UCSD-AML1 (cell line): ENCODE data around the gene TRPM2.

Experiments
- DNase-seq: peaks from one replicate; lab custom pipeline; 2025; ENCODE audit not compliant: unreplicated experiment; lab: John Stamatoyannopoulos, UW

Gene TRPM2

GRCh38 chr21:44321846-44322450 lies 31.5 kb upstream of the TRPM2 start:
- no peak for DNase-seq

- DNase-seq, result no peak
Observed at GRCh38 chr21:44322621-44323325, 30.6 kb upstream of the TRPM2 start.

GRCh38 chr21:44323591-44323990 lies 29.8 kb upstream of the TRPM2 start:
- no peak for DNase-seq

- no peak for DNase-seq
Observed at GRCh38 chr21:44324106-44324853, 29.1 kb upstream of the TRPM2 start.

DNA sequence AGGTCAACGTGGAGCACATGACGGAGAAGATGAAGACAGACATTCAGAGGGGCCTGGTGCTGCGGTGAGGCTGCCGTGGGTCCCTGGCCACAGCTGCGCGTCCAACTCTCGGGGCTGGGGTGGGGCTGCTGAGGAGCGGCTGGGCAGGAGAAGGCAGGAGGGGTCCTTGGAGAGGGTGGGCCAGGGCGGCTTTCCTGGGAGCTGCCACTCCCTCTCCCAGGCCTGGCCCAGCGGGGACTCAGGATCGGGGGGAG lies 28.6 kb upstream of the TRPM2 start:
- no peak for DNase-seq

- DNase-seq, result no peak
Observed at GRCh38 chr21:44325386-44326271, 27.8 kb upstream of the TRPM2 start.

GRCh38 chr21:44326272-44326647 lies 27.2 kb upstream of the TRPM2 start:
- no peak for DNase-seq

DNA sequence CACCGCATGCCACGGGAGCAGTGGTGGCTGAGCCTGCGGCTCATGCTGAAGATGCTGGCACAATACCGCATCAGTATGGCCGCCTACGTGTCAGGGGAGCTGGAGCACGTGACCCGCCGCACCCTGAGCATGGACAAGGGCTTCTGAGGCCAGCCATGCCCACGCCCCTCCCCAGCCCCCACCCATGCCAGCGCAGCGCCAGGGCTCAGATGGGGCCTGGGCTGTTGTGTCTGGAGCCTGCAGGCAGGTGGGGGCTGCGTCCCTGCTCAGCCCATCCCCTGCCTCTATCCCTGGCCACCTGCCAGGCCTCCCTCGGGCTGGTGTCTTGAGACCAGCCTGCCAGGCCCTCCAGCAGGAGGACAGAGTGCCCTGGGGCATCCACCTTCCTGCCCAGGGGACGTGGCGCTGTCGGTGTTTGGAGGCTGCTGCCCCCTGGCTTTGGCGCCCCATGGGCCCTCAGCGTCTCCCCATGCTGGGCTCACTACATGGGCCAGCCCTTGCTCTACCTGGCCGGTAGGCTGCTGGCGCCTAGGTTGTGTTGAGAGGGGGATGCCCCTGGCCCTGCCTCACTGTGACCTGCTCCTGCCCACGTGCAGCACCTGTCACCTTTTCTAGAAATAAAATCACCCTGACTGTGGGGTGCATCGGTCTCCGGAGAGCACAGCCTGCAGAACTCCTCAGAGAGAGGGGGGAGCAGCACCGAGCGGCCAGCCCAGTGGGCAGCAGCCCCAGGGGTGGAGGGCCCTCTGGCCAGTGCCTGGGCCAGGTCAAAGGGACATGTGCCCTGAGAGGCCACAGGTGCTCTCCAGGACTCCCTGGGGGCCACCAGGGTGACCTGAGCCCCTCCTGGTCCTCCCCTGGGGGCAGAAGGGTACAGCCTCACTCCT lies 26.5 kb upstream of the TRPM2 start:
- DNase-seq, result no peak

- no peak for DNase-seq
Observed at GRCh38 chr21:44327603-44327974, 25.8 kb upstream of the TRPM2 start.

DNA sequence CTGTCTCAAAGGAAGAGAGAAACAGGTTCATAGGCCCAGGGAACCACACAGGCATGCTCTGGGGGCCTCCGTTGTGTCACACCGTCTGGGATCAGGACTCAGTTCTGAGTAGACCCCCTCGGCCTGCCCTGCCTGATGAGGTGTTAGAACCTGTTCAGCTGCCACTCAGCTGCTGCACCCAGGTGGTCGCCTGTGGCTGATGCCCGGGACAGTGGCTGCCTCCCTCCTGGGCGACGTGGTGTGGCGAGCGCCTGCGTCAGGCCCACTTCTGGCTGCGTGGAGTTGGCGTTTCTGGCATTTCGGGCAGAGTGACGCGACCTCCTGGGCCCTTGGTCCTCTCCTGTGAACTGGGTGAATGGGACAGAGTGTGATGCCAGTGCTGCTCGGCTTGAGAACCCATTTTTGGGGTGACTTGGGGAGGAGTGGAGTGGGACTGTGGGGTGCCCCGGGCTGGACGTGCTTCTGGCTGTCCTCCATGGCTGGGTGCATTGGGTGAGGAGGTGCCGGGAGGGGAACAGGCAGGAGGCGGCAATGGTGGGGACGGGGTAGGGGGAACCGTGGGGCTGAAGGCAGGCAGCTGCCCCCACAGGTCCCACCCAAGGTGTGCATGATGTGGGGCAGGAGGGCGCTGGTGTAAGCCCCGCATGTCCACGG lies 25.1 kb upstream of the TRPM2 start:
- DNase-seq, result no peak

DNA sequence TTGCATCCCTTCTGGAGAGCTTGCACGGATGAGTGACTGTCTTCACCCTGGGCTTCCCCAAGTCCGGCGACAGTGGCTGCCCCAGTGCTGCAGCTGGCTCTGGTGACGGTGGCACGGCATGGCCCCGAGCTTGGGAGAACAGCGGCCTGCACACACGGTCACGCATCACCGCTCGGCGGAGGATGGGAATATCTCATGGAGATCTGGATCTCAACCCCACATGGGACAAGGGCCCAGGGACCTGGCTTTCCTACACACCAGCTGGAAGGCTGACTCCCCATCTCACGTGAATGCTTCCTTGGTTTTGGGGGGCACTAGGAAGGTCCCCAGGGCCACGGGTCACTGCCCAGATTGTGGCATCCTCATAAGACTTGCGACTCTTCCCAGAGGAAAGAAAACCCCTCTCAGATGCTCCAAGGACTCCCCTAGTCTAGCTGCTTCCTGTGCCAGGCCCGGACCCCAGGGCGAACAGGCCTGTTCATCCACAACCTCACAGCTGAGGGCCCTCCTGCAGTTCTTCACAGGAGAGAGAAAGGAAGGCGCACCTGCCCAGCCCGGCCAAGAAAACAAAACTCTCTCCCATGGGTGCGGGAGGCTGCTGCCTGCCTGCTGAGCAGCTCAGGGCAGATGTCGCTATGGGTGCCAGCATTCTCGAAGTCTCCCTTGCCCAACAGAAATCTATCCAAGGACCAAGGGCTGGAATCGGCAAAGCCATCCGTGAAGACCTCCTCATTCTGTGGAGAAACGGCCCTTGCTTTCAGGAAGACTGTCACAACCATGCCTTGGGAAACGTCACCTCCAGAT lies 24.1 kb upstream of the TRPM2 start:
- DNase-seq, result no peak

DNA sequence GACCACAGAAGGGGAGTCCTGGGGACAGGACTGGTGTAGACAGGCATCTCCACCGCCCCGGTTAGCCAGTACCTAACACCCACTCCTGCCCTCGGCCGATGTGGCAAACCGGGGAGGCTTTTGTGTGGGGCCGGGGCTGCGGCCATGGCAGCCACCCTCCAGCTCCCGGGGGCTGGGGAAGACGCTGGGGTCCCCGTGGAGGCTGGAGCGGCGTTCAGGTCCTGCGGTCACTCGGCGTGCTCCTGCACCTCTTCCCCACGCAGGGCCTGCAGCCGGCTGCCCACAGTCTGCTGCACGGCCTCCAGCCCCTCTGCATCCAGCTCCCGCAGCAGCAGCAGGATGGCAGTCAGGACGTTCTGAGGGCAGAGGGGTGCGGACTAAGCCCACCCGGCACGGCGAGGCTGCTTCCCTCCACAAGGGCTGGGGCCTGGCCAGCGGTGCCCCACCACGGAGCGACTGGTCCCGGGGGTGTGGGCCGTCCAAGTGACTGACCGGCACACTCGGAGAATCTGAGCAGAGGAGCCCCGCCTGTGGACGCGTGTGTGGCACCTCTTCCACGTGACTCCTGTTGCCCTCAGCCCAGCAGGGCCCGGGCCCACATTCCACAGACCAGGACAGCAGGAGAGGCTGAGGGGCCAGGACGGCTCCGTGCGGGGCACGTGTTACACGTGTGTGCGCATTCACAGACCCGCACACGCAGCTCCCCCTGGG lies 23.3 kb upstream of the TRPM2 start:
- no peak for DNase-seq

GRCh38 chr21:44330698-44331097 lies 22.7 kb upstream of the TRPM2 start:
- DNase-seq, result no peak

- no peak for DNase-seq
Observed at GRCh38 chr21:44331209-44331608, 22.2 kb upstream of the TRPM2 start.

GRCh38 chr21:44331650-44332307 lies 21.6 kb upstream of the TRPM2 start:
- no peak for DNase-seq

DNA sequence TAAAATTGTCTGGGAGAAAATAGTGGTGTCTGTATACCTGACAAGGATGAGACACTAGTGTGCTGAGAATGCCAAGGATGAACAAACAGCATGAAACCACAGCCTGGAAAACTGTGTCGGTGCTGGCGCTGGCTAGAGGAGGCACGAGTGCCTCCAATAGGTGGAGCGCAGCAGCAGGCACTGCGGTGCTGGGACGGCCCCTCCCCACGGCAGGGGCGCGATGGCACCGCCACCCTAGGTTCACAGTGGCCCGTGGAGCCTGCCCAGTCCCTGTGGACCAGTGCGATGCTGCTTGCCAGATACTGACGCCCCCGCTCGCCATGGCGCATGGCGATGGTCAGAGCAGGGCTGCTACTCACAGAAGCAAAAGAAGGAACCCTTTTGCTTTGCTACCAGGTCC lies 21.0 kb upstream of the TRPM2 start:
- no peak for DNase-seq

DNA sequence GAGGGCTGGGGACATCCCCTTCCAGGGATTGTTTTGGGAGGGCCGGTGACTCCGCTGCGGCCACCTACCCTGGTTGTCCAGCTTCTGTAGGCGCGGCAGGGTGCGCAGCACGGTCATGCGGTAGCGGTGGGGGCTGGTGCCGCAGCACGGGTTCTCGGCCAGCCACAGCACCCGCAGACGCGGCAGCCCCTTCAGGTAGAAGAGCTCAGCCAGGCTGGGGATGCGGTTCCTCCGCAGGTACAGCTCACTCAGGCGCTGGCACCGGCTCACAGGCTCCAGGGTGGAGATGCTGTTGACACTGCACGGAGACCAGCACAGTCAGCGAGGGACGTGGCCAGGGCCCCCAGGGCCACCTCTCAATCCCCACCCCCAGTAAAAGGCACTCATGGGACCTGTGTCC lies 20.5 kb upstream of the TRPM2 start:
- DNase-seq, result no peak
